GM13977 (cell line): Measurements from ENCODE around the gene NTRK2.
"Not testable (repeated sequence)": the region's sequence is repeated elsewhere in the genome, so short reads cannot be mapped to it uniquely, and the experiment has no call there.

Experiments
- DNase-seq: peaks from one replicate; pipeline ENCODE4 v3.0.0; 2012; ENCODE audit warnings: low spot score
- CTCF ChIP-seq: IDR thresholded peaks from 2 replicates; pipeline ENCODE4 v1.5.1; 2012; ENCODE audit warnings: mild to moderate bottlenecking, control low read depth; ENCODE audit not compliant: insufficient read depth; ENCODE audit errors: extremely low read depth, missing control alignments
- in situ Hi-C: fragments of 300-500 bp; cut with MboI; formaldehyde crosslinking; loops from one replicate; pipeline ENCODE4 v1.12.0; 2022; ENCODE audit warnings: low sequenced_read_pairs, low pct_unique_long_range_greater_than_20kb, mixed read lengths, inconsistent platforms; ENCODE audit not compliant: unreplicated experiment

NTRK2 gene

GRCh38 chr9:85055506-85056202 lies 386.1 kb downstream of the NTRK2 start:
- no peak for DNase-seq
- no peak for TF ChIP-seq CTCF
- in situ Hi-C loops, result no loop called here

- TF ChIP-seq CTCF, result no peak
- in situ Hi-C loops, result no loop called here
- DNase-seq, result peak; percentile 36
These were observed 386.7 kb downstream of the NTRK2 start for GRCh38 chr9:85056203-85056572.

- no peak for DNase-seq
- no peak for TF ChIP-seq CTCF
- in situ Hi-C loops, result no loop called here
These were observed 392.4 kb downstream of the NTRK2 start for GRCh38 chr9:85061969-85062368.

GRCh38 chr9:85062385-85063022 lies 393.0 kb downstream of the NTRK2 start:
- DNase-seq, result no peak
- in situ Hi-C loops, result no loop called here
- no peak for TF ChIP-seq CTCF

- no peak for TF ChIP-seq CTCF
- in situ Hi-C loops, result no loop called here
- no peak for DNase-seq
These were observed 395.4 kb downstream of the NTRK2 start for GRCh38 chr9:85064811-85065371.

GRCh38 chr9:85067792-85068191 lies 398.3 kb downstream of the NTRK2 start:
- no peak for TF ChIP-seq CTCF
- DNase-seq, result peak; percentile 35
- in situ Hi-C loops, result no loop called here

- in situ Hi-C loops, DNase-seq: not testable (repeated sequence)
These were observed 399.9 kb downstream of the NTRK2 start for GRCh38 chr9:85069421-85069820.
